GM12801 (cell line): ENCODE measurements around the gene RPL10L.

Source experiments
- CTCF ChIP-seq: IDR thresholded peaks from one replicate; pipeline ENCODE4 v1.5.1; 2011; ENCODE audit warnings: control low read depth; ENCODE audit not compliant: insufficient read length; ENCODE audit errors: extremely low read depth

RPL10L gene

GRCh38 chr14:46646796-46647195 lies 4.8 kb downstream of the RPL10L start:
- no peak for TF ChIP-seq CTCF

- TF ChIP-seq CTCF, result no peak
These were observed 24.7 kb downstream of the RPL10L start for GRCh38 chr14:46626876-46627275.
